HepG2 (cell line): ENCODE measurements around the gene KIAA0232. TPM values are rescaled to one million over a fixed set of nuclear protein-coding genes. Genes with fewer than 3 reads are reported as not detected.

ENCODE experiments used
- ARID4A ChIP-seq: sonication (generic); formaldehyde crosslinking; IDR thresholded peaks from 2 replicates; pipeline ENCODE4 v1.5.0; 2020; ENCODE audit warnings: mild to moderate bottlenecking, missing genetic modification reagents, borderline replicate concordance
- CBFB ChIP-seq: sonication (generic); formaldehyde crosslinking; IDR thresholded peaks from 2 replicates; pipeline ENCODE4 v1.4.0; 2020; ENCODE audit warnings: missing genetic modification reagents
- GLI4 ChIP-seq: sonication (generic); formaldehyde crosslinking; IDR thresholded peaks from 2 replicates; pipeline ENCODE4 v1.5.1; 2020; ENCODE audit warnings: missing genetic modification reagents, mild to moderate bottlenecking, moderate library complexity, borderline replicate concordance
- GTF2F1 ChIP-seq: fragments of 150-350 bp; IDR thresholded peaks from 2 replicates; pipeline ENCODE4 v1.6.1; 2014; ENCODE audit warnings: low read length
- HMG20B ChIP-seq: conservative IDR thresholded peaks from 2 replicates; pipeline ENCODE4 v1.6.1; 2016; ENCODE audit warnings: missing genetic modification reagents, missing compliant biosample characterization
- HMGXB4 ChIP-seq, 2 experiments: sonication (generic) in 1 of 2; formaldehyde crosslinking in 1 of 2; IDR thresholded peaks; 2 replicates each; pipeline versions ENCODE4 v1.4.0 to v1.6.1; 2018 to 2020; ENCODE audit warnings: missing genetic modification reagents in 2 of 2, borderline replicate concordance in 1 of 2, low read depth in 1 of 2, mild to moderate bottlenecking in 1 of 2, missing biosample characterization in 1 of 2
- JARID2 ChIP-seq: sonication (generic); formaldehyde crosslinking; IDR thresholded peaks from 2 replicates; pipeline ENCODE4 v1.8.1; 2023; ENCODE audit warnings: missing genetic modification reagents, inconsistent platforms; ENCODE audit not compliant: insufficient replicate concordance
- MXD4 ChIP-seq: IDR thresholded peaks from 2 replicates; pipeline ENCODE4 v1.6.1; 2016; ENCODE audit warnings: mild to moderate bottlenecking, missing biosample characterization, missing genetic modification reagents
- RBM39 ChIP-seq: fragments of 200-400 bp; formaldehyde crosslinking; IDR thresholded peaks from one replicate; pipeline ENCODE4 v1.6.1; 2018; ENCODE audit warnings: antibody characterized with exemption, mild to moderate bottlenecking, low read depth, low read length; ENCODE audit not compliant: poor library complexity, severe bottlenecking
- SOX6 ChIP-seq, 2 experiments: fragments of 450-650 bp in 1 of 2; sonication (generic) in 1 of 2; formaldehyde crosslinking in 1 of 2; IDR thresholded peaks; 2 replicates each; pipeline versions ENCODE4 v1.4.0 to v1.6.1; 2017 to 2020; ENCODE audit warnings: antibody characterized with exemption in 1 of 2, mild to moderate bottlenecking in 1 of 2, missing genetic modification reagents in 1 of 2
- ZNF180 ChIP-seq: sonication (generic); formaldehyde crosslinking; IDR thresholded peaks from 2 replicates; pipeline ENCODE4 v1.4.0; 2020; ENCODE audit warnings: low read depth, missing genetic modification reagents, borderline replicate concordance
- ZNF225 ChIP-seq: sonication (generic); formaldehyde crosslinking; IDR thresholded peaks from 2 replicates; pipeline ENCODE4 v1.4.0; 2020; ENCODE audit warnings: mild to moderate bottlenecking, missing genetic modification reagents
- ZNF501 ChIP-seq: sonication (generic); formaldehyde crosslinking; IDR thresholded peaks from 2 replicates; pipeline ENCODE4 v1.5.1; 2020; ENCODE audit warnings: mild to moderate bottlenecking, moderate library complexity, missing genetic modification reagents
- ZNF562 ChIP-seq: sonication (generic); formaldehyde crosslinking; IDR thresholded peaks from 2 replicates; pipeline ENCODE4 v1.8.0; 2022; ENCODE audit warnings: missing genetic modification reagents, borderline replicate concordance
- ZNF883 ChIP-seq: sonication (generic); formaldehyde crosslinking; IDR thresholded peaks from 2 replicates; pipeline ENCODE4 v1.5.1; 2020; ENCODE audit warnings: mild to moderate bottlenecking, missing genetic modification reagents; ENCODE audit errors: not compliant biosample characterization
- ZSCAN12 ChIP-seq: sonication (generic); formaldehyde crosslinking; IDR thresholded peaks from 2 replicates; pipeline ENCODE4 v1.9.0; 2021; ENCODE audit warnings: mild to moderate bottlenecking, missing genetic modification reagents
- polyA plus RNA-seq, 8 experiments: library from polyadenylated mRNA; depleted of rRNA in 3 of 8; stranded (reverse) in 7 of 8; unstranded in 1 of 8; fragments of >200 nt; fragmentation: Illumina TruSeq in 4 of 8; extraction: Trizol in 4 of 8; gene quantifications; 2 replicates each; pipeline versions ENCODE4 v1.2.1 to v1.2.3, GENCODE V29; 2011 to 2016; ENCODE audit warnings: low read depth in 4 of 8, missing spikeins in 1 of 8, mixed read lengths in 1 of 8; ENCODE audit not compliant: insufficient read depth in 1 of 8
- total RNA-seq, 5 experiments: library from RNA; depleted of rRNA; stranded (reverse); fragments of >200 nt; fragmentation: Illumina TruSeq; extraction: Trizol; gene quantifications; 2 replicates each; pipeline ENCODE4 v1.2.3, GENCODE V29; 2016; ENCODE audit warnings: low read depth in 1 of 5
- TF ChIP-seq, protein P1 (sequence below): IDR thresholded peaks from 2 replicates; pipeline ENCODE4 v1.6.1; 2016; ENCODE audit warnings: control low read depth

Gene KIAA0232
- total and polyA plus RNA-seq, 2 of the 13 experiments (the other 11 are each of a cell fraction or from before 2014, with no cell fraction given) = 7.8 to 17.1 TPM

GRCh38 chr4:6910340-6910959 is 127.9 kb downstream of the KIAA0232 start (continued):
- TF ChIP-seq ZNF180 (CRISPR knock-in tag) = no peak
- no peak for TF ChIP-seq SOX6 (IDR thresholded peaks at IDR 0.05)
- peak; percentile 23; the same call in 1 of the 2 replicates for TF ChIP-seq SOX6 (CRISPR knock-in tag; IDR thresholded peaks at IDR 0.05)
- no peak for TF ChIP-seq ZSCAN12 (CRISPR knock-in tag)
- peak; percentile 67 for TF ChIP-seq RBM39
- TF ChIP-seq ZNF883 (CRISPR knock-in tag) = no peak
- peak in 1 of 2 experiments; percentile 44; a peak in 2 of 4 replicates for TF ChIP-seq HMGXB4 (CRISPR knock-in tag; IDR thresholded peaks at IDR 0.05; ENCODE audit: borderline replicate concordance in 1 of 2, low read depth in 1 of 2)
- TF ChIP-seq, protein P1, sequence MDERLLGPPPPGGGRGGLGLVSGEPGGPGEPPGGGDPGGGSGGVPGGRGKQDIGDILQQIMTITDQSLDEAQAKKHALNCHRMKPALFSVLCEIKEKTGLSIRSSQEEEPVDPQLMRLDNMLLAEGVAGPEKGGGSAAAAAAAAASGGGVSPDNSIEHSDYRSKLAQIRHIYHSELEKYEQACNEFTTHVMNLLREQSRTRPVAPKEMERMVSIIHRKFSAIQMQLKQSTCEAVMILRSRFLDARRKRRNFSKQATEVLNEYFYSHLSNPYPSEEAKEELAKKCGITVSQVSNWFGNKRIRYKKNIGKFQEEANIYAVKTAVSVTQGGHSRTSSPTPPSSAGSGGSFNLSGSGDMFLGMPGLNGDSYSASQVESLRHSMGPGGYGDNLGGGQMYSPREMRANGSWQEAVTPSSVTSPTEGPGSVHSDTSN = no peak
- TF ChIP-seq CBFB = no peak
- TF ChIP-seq ZNF501 = peak; percentile 67; the same call in 1 of the 2 replicates
- TF ChIP-seq HMG20B = no peak
- no peak for TF ChIP-seq GTF2F1
- TF ChIP-seq MXD4 = 0 out of 2 replicates have a peak, but pooled peaks have one; percentile 19
- TF ChIP-seq JARID2 = no peak
- TF ChIP-seq GLI4 (CRISPR knock-in tag) = peak; percentile 45; the same call in 1 of the 2 replicates
- TF ChIP-seq ZNF225 (CRISPR knock-in tag) = no peak
- TF ChIP-seq ZNF562 (CRISPR knock-in tag) = no peak
- peak; percentile 54; the same call in 1 of the 2 replicates for TF ChIP-seq ARID4A (CRISPR knock-in tag)
